CD4-positive, alpha-beta T cell treated with Interleukin-4 for 1 hour (primary cell): ENCODE measurements around the gene OLFM2.
A peak's percentile ranks its signal among the peaks of the same experiment; 100 is the strongest.

Experiments
- DNase-seq, 2 donors: peaks; one replicate each; pipeline ENCODE4 v3.0.0-alpha.2; 2020 to 2022

Gene OLFM2

GRCh38 chr19:9903336-9903735 is 33.0 kb downstream of the OLFM2 start:
- DNase-seq: no peak

DNA sequence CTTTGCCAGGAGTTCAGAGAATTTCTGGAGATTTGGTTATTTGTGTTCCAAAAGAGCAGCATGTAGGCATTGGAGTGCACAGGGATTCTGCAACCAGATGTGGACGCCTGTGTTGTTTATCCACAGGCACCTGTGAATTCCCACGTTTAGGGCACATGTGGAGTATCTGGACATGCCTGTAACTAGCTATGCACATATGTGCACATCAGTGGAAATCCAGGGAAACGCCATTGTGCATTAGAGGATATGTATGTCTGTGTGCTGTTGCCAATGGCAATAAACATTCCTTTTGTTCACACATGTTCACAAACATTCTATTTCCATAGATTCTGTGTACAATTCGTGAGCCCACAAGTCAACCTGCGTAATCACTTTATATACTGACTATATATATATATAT is 34.7 kb downstream of the OLFM2 start:
- DNase-seq: no peak

DNA sequence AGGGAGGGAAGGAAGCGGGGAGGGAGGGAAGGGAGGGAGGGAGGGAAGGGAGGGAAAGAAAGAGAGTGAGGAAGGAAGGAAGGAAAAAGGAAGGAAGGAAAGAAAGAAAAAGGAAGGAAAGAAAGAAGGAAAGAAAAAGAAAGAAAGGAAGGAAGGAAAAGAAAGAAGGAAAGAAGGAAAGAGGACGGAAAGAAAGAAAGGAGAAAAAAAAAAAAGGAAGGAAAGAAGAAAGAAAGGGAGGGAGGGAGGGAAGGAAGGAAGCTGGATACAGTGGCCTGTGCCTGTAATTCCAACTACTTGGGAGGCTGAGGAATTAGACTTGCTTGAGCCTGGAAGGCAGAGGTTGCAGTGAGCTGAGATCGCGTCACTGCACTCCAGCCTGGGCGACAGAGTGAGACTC is 35.3 kb downstream of the OLFM2 start:
- DNase-seq: no peak

DNA sequence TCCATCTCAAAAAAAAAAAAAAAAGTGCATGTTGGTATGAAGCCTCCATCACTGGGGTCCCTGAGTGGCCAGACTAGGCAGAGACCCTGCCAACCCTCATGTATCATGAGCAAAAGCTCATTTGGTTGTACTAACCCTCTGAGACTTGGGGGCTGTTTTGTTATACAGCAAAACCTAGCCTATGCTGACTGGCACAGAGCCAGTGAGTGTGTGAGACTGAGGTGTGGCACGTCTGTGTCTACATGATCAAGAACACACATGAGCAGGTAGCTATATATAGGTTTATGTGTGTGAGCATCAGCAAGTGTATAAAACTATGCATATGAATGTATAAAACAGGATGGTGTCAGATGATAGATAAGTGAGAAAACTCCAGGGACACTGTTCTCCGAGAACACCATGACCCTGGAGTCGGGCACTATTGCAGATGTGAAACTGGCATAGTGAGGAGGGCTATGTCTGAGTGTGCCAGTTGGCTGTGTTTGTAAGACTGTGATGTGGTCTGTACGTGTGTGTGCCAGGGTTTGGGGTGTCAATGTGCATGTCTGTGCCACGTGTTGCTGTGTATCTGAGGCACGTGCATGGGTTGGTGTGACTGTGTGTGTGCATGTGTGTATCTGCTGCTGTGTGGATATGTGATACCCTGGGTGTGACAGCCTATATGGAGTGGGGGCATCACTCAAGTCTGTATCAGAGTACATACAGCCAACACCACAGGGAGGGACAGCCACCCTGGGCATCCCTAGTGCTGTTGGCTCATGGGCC is 44.5 kb downstream of the OLFM2 start:
- no peak for DNase-seq

GRCh38 chr19:9885077-9885552 is 51.2 kb downstream of the OLFM2 start:
- DNase-seq: no peak

DNA sequence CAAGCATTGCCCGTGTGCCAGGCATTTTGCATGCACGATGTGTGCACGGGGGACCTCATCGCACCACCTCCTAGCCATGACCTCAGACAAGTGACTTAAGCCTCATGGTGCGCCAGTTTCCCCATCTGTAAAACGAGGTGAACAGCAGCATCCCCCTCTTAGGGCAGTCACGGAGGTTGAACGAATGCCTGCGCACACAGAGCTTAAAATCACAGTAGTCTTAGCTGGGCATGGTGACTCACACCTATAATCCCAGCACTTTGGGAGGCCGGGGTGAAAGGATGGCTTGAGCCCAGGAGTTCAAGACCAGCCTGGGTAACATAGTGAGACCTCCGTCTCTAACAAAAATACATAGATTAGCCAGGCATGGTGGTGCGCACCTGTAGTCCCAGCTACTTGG is 52.6 kb downstream of the OLFM2 start:
- no peak for DNase-seq

- DNase-seq: no peak
Observed at GRCh38 chr19:9883231-9883758, 53.0 kb downstream of the OLFM2 start.

- DNase-seq: no peak
Observed at GRCh38 chr19:9881720-9882119, 54.6 kb downstream of the OLFM2 start.

GRCh38 chr19:9878511-9879196 is 57.7 kb downstream of the OLFM2 start:
- DNase-seq: no peak

DNA sequence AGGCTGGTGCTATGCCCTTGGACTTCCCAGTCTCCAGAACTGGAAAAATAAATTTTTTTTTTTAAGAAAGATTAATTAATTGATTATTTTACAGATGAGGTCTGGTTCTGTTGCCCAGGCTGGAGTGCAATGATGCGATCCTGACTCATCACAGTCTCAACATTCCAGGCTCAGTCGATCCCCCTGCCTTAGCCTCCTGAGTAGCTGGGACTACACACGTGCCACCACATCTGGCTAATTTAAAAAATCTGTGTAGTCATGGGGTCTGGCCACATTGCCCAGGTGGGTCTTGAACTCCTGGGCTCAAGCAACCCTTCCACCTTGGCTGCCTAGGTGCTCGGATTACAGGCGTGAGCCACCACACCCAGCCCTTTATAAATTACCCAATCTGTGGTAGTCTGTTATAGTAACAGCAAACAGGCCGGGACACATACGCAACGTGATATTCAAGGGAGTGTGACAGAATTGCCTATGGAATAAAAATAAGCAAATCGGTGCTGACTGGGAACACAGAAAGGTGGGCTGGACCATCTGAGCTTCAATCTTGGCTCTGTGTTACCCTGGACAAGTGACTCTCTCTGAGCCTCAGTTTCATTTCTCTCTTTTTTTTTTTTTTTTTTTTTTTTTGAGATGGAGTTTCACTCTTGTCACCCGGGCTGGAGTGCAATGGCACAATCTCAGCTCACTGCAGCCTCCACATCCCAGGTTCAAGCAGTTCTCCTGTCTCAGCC is 58.4 kb downstream of the OLFM2 start:
- DNase-seq: no peak

DNA sequence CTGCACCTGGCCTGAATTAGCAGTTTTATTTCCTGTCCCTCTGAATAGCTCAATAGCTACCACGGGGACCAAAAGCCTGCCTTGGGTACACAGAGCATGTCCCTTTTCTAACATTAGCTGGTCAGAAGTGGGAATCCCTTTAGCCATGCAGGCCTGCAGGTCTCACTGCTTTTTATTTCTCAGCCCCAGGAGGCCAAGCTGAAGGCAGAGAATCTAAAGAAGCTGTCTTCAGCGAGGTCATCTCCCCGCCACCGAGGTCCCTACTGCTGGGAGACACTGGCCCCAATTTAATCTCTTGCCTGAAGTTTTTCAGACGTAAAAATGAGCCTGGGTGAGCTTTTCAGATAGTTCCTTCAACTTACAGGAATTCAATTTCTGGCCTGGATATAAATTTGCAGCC is 60.5 kb downstream of the OLFM2 start:
- DNase-seq: no peak

DNA sequence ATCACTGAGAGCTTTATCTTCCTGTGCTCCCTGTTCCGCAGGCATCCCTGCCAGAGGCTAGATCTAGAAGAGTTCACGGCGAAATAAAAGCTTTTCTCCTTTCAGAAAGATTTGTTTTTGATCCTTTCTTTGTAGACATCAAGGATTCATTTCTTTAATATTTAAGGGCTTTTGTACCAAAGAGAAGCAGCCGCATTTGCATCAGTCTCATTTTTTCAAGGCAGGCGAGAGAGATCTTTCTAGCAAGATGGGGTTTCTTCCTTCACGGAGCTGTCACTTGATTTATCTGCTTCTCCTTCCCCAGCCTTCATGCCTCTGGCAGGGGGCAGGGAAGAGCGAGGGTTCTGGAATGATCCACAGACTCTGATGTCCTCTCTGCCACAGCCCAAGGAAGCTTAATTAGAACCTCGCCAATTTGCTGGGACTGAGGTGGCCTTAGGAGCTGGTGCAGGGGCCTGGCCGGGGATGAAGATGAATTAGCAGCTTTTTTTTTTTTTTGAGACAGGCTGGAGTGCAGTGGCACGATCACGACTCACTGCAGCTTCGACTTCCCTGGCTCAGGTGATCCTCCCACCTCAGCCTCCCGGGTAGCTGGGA is 61.2 kb downstream of the OLFM2 start:
- no peak for DNase-seq

GRCh38 chr19:9872618-9873242 is 63.6 kb downstream of the OLFM2 start:
- no peak for DNase-seq

DNA sequence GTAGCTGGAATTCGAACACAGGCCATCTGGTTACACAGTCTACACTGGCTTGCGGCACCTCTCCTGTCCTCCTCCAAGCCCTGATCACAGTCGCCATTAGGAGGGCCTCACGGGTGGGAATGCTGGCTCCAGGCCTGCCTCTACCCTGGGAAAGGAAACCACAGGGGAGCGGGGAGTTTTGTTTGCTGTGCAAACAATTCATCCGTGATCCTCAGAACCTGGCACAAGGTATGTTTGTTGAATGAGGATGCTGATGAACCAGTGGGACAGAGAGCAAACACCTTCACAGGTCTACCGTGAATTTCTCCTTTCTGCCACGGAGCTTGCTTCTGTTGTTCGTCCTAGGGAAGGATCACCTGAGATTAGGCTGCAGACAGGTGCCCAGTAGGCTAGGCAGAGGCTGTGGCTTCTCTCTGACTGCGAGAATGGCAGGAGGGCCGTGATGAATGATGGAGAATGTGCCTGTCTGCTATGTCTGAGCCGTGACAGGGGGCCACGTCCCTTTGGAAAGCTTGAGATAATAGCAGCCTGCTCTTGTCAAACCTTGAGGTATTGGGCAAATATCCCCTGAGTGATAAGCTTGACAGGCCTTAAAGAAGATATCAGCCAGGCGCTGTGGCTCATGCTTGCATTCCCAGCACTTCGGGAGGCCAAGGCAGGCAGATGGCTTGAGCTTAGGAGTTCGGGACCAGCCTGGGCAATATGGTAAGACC is 64.5 kb downstream of the OLFM2 start:
- no peak for DNase-seq

- no peak for DNase-seq
Observed at GRCh38 chr19:9868983-9869617, 67.2 kb downstream of the OLFM2 start.

DNA sequence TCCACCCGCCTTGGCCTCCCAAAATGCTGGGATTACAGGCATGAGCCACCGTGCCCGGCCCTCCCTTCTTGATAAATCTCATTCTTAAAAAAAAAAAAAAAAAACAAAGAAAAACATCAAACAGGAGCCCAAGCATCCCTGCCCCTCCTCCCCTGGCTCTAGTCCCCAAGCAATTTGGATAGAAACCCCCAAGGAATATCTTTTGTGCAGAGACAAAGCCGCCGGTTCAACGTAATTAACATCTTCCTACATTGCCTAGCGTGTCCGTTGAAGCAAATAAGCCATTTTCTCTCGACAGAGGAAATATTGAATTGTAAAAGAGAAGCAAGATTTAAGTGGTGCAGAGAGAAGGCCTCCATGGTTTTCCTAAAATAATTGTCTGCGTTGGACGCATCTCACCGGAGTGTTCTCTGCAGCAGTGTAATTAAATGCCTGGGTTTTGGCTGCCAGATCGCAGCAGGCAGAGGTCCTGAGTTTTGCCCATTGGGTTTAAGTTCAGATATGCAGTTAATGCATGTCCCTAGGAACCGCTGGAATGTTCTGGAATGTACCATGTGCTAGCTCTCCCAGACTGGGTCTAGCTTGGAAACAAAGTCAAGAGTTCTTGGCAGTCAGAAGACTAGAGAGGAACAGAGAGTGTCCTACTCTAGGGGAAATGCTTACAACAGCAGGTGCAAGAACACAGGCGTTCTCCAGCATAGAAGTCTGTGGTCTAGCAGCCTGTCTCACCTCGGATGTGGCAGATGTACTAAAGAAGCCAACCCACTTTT is 70.4 kb downstream of the OLFM2 start:
- DNase-seq: peak; percentile 62 to 65

DNA sequence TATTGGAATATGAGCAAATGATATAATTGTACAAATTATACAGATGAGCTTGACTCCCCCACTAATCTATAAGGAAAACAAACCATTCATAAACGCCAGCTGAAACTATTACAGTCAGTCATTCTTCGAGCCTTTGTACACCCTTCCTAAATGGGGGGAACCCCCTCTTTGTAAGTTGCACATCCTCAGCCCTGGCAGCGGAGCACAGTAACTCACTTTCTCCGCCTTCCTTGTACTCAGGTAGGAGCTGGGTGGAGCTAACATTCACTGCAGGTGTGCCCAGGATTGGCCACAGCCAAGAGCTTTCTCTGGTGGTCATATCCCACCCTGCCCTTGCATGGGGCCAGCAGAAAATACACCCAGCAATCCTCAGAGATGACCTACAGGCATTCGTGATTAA is 72.6 kb downstream of the OLFM2 start:
- peak in 1 of 2 donors; percentile 14 for DNase-seq

DNA sequence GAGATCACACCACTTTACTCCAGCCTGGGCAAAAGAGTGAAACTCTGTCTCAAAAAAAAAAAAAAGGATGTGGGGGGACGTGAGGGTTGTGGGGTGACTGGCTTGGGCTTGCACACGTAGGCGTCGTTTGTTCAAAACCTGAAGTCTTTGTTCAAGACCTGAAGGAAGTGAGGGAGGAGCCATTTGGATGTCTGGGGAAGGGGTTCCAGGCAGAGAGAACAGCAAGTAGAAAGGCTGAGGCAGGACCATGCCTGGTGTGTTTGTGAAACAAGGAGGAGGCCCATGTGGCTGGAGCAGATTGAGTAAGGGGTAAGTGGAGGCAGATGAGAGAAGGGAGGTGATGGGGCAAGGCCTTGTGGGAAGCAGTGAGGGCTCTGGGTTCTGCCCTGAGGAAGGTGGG is 73.4 kb downstream of the OLFM2 start:
- DNase-seq: peak in 1 of 2 donors; percentile 18

GRCh38 chr19:9861503-9861902 is 74.8 kb downstream of the OLFM2 start:
- DNase-seq: no peak

DNA sequence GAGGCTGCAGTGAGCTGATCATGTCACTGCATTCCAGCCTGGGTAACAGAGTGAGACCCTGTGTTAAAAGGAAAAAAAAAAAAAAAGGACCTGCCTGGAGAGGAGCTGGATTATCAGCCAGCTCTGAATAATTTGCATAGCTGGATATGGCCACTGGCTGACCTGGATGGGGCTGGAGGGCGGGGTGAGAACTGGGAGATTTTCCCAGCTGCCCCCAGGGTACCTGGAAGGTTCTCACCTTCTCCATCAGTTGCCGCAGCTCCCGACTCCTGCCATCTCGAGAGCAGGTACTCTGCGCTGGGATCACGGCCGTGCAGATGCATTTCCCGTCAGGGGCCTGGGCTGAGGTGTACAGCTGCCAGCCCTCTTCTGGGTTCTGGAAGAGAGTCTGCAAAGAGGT is 75.9 kb downstream of the OLFM2 start:
- no peak for DNase-seq

- no peak for DNase-seq
Observed at GRCh38 chr19:9858766-9859165, 77.5 kb downstream of the OLFM2 start.
